Measurements from ENCODE around the gene DUSP7. TPM values are rescaled to one million over a fixed set of nuclear protein-coding genes. Genes with fewer than 3 reads are reported as not detected.

Gene DUSP7
- total RNA-seq, 1 experiment from 2014 or later: 9.9 TPM

GRCh38 chr3:52007291-52007690 lies 49.1 kb downstream of the DUSP7 start:
- H3K27ac Mint-ChIP-seq (ENCODE audit: unreplicated experiment): no peak overlapping the region
- ChIA-PET CTCF (interaction anchor here (1.0 kb wide), 1 partner anchor 49 kb away, joined by 4 read pairs; the partner anchor contains the start of gene DUSP7), POLR2A (no interaction called here)
- Histone ChIP-seq H3K4me3 (ENCODE audit: low read depth, low read length) (no peak overlapping the region), H3K9me3 (no peaks in the 10 kb centered on the region), H3K36me3 (ENCODE audit: control insufficient read depth, insufficient read depth, low read length) (no peaks in the 10 kb centered on the region), H3K4me1 (no peaks in the 10 kb centered on the region), H3K27me3 (replicated peaks; ENCODE audit: control insufficient read depth, insufficient read depth, low read length) (no peaks in the 10 kb centered on the region)
- H3K36me3 Mint-ChIP-seq (ENCODE audit: insufficient read depth, unreplicated experiment): no peaks in the 10 kb centered on the region
- no peak for TF ChIP-seq CTCF (IDR thresholded peaks at IDR 0.05; ENCODE audit: insufficient read depth in 1 of 2, low read depth in 1 of 2, low read length in 1 of 2, severe bottlenecking in 1 of 2, unreplicated experiment in 1 of 2)
- no peak for DNase-seq
- intact Hi-C loops (cut with micrococcal nuclease; ENCODE audit: unreplicated experiment): no loop called here
- no TSS peak for BruUV-seq (replicated peaks)
- no peaks in the 10 kb centered on the region for H3K4me1 Mint-ChIP-seq (ENCODE audit: low read depth, unreplicated experiment)
- no peak overlapping the region for H3K4me3 Mint-ChIP-seq (ENCODE audit: unreplicated experiment)
- H3K9me3 Mint-ChIP-seq (ENCODE audit: unreplicated experiment): no peaks in the 10 kb centered on the region
- H3K27me3 Mint-ChIP-seq (ENCODE audit: insufficient read depth, unreplicated experiment): no peaks in the 10 kb centered on the region

- Mint-ChIP-seq H3K9me3 (ENCODE audit: unreplicated experiment) (no peaks in the 10 kb centered on the region), H3K4me1 (ENCODE audit: low read depth, unreplicated experiment) (no peaks in the 10 kb centered on the region), H3K4me3 (ENCODE audit: unreplicated experiment) (no peak overlapping the region), H3K27me3 (ENCODE audit: insufficient read depth, unreplicated experiment) (no peaks in the 10 kb centered on the region), H3K27ac (ENCODE audit: unreplicated experiment) (no peak overlapping the region), H3K36me3 (ENCODE audit: insufficient read depth, unreplicated experiment) (no peaks in the 10 kb centered on the region)
- intact Hi-C loops (cut with micrococcal nuclease; ENCODE audit: unreplicated experiment): no loop called here
- Histone ChIP-seq H3K9me3 (no peaks in the 10 kb centered on the region), H3K27me3 (replicated peaks; ENCODE audit: control insufficient read depth, insufficient read depth, low read length) (no peaks in the 10 kb centered on the region), H3K4me1 (no peaks in the 10 kb centered on the region), H3K4me3 (ENCODE audit: low read depth, low read length) (no peak overlapping the region), H3K36me3 (ENCODE audit: control insufficient read depth, insufficient read depth, low read length) (no peaks in the 10 kb centered on the region)
- CTCF ChIA-PET: no interaction called here
- no peak for DNase-seq
- POLR2A ChIA-PET: no interaction called here
- no peak for TF ChIP-seq CTCF (IDR thresholded peaks at IDR 0.05; ENCODE audit: insufficient read depth in 1 of 2, low read depth in 1 of 2, low read length in 1 of 2, severe bottlenecking in 1 of 2, unreplicated experiment in 1 of 2)
- BruUV-seq (replicated peaks): no TSS peak
Observed at GRCh38 chr3:52006820-52007133, 49.6 kb downstream of the DUSP7 start.

- intact Hi-C loops (cut with micrococcal nuclease; ENCODE audit: unreplicated experiment): no loop called here
- H3K4me3 Mint-ChIP-seq (ENCODE audit: unreplicated experiment): no peak overlapping the region
- Histone ChIP-seq H3K4me3 (ENCODE audit: low read depth, low read length) (no peak overlapping the region), H3K27me3 (replicated peaks; ENCODE audit: control insufficient read depth, insufficient read depth, low read length) (no peaks in the 10 kb centered on the region), H3K9me3 (no peaks in the 10 kb centered on the region), H3K4me1 (no peaks in the 10 kb centered on the region), H3K36me3 (ENCODE audit: control insufficient read depth, insufficient read depth, low read length) (no peaks in the 10 kb centered on the region)
- CTCF ChIA-PET: no interaction called here
- no TSS peak for BruUV-seq (replicated peaks)
- TF ChIP-seq CTCF (IDR thresholded peaks at IDR 0.05; ENCODE audit: insufficient read depth in 1 of 2, low read depth in 1 of 2, low read length in 1 of 2, severe bottlenecking in 1 of 2, unreplicated experiment in 1 of 2): no peak
- H3K27me3 Mint-ChIP-seq (ENCODE audit: insufficient read depth, unreplicated experiment): no peaks in the 10 kb centered on the region
- no peaks in the 10 kb centered on the region for H3K9me3 Mint-ChIP-seq (ENCODE audit: unreplicated experiment)
- POLR2A ChIA-PET: no interaction called here
- H3K27ac Mint-ChIP-seq (ENCODE audit: unreplicated experiment): no peak overlapping the region
- no peaks in the 10 kb centered on the region for H3K4me1 Mint-ChIP-seq (ENCODE audit: low read depth, unreplicated experiment)
- no peaks in the 10 kb centered on the region for H3K36me3 Mint-ChIP-seq (ENCODE audit: insufficient read depth, unreplicated experiment)
- DNase-seq: no peak
Observed at GRCh38 chr3:52006017-52006819, 50.2 kb downstream of the DUSP7 start.
